SK-N-SH (cell line): ENCODE data around the gene LRRC3B.

Experiments
- CTCF ChIP-seq: fragments of 200-600 bp; sonication (generic); IDR thresholded peaks from 2 replicates; pipeline ENCODE4 v1.6.1; 2017; ENCODE audit warnings: antibody characterized with exemption, mild to moderate bottlenecking, moderate library complexity
- EZH2phosphoT487 ChIP-seq: fragments of 200-600 bp; sonication (generic); IDR thresholded peaks from 2 replicates; pipeline ENCODE4 v1.6.1; 2017; ENCODE audit warnings: low read depth, mixed run types, mild to moderate bottlenecking, antibody characterized with exemption, moderate library complexity, borderline replicate concordance
- POLR2AphosphoS5 ChIP-seq: IDR thresholded peaks from 2 replicates; pipeline ENCODE4 v1.6.1; 2012; ENCODE audit warnings: low read depth, low read length
- TF ChIP-seq, protein P1 (sequence below): IDR thresholded peaks from 2 replicates; pipeline ENCODE4 v1.4.0; 2012; ENCODE audit warnings: low read depth, borderline replicate concordance

DNA sequence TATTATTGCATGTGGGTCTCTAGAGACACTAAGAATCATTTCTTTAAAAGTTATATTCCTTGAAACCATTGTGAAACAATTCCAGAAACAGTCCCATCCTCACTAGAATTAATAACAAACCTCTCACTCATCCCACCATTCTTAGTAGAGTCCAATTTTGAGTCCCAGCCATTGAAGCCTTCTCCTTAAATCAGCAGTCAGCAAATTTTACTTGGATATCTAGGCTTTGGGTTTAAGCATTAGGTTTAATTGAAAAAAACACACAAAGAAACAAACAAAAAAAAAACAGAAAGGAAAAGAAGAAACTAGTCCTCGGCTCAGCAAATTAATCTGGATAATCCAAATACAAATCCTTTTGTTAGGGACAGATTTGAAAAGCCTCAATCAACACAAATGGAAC is 109.3 kb downstream of the LRRC3B start:
- TF ChIP-seq CTCF (no peak), POLR2AphosphoS5 (no peak), EZH2phosphoT487 (no peak)
- TF ChIP-seq, protein P1, sequence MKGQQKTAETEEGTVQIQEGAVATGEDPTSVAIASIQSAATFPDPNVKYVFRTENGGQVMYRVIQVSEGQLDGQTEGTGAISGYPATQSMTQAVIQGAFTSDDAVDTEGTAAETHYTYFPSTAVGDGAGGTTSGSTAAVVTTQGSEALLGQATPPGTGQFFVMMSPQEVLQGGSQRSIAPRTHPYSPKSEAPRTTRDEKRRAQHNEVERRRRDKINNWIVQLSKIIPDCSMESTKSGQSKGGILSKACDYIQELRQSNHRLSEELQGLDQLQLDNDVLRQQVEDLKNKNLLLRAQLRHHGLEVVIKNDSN = no peak
